Measurements from ENCODE around the gene P2RY1. TPM values are rescaled to one million over a fixed set of nuclear protein-coding genes. Genes with fewer than 3 reads are reported as not detected.

The P2RY1 gene
- total RNA-seq, 1 donor from 2014 or later: 0.67 TPM

GRCh38 chr3:152823781-152824180, 11.2 kb upstream of the P2RY1 start:
- no peak overlapping the region for H3K4me3 Mint-ChIP-seq (ENCODE audit: unreplicated experiment)
- no peak for DNase-seq (ENCODE audit: extremely low spot score, unreplicated experiment)
- H3K27me3 Mint-ChIP-seq (ENCODE audit: unreplicated experiment): peaks cover 28% of the 10 kb centered on the region
- no peaks in the 10 kb centered on the region for H3K36me3 Mint-ChIP-seq (ENCODE audit: unreplicated experiment)
- no peak for TF ChIP-seq CTCF (IDR thresholded peaks at IDR 0.05)
- H3K27ac Mint-ChIP-seq (ENCODE audit: unreplicated experiment): no peak overlapping the region
- H3K4me1 Mint-ChIP-seq (ENCODE audit: unreplicated experiment): no peaks in the 10 kb centered on the region
- H3K9me3 Mint-ChIP-seq (ENCODE audit: unreplicated experiment): no peaks in the 10 kb centered on the region

GRCh38 chr3:152825566-152825965, 9.4 kb upstream of the P2RY1 start:
- H3K4me1 Mint-ChIP-seq (ENCODE audit: unreplicated experiment): no peaks in the 10 kb centered on the region
- no peak for TF ChIP-seq CTCF (IDR thresholded peaks at IDR 0.05)
- no peak overlapping the region for H3K27ac Mint-ChIP-seq (ENCODE audit: unreplicated experiment)
- DNase-seq (ENCODE audit: extremely low spot score, unreplicated experiment): no peak
- peaks cover 27% of the 10 kb centered on the region for H3K27me3 Mint-ChIP-seq (ENCODE audit: unreplicated experiment)
- no peaks in the 10 kb centered on the region for H3K9me3 Mint-ChIP-seq (ENCODE audit: unreplicated experiment)
- H3K4me3 Mint-ChIP-seq (ENCODE audit: unreplicated experiment): no peak overlapping the region
- H3K36me3 Mint-ChIP-seq (ENCODE audit: unreplicated experiment): no peaks in the 10 kb centered on the region

- Mint-ChIP-seq H3K4me3 (ENCODE audit: unreplicated experiment) (no peak overlapping the region), H3K36me3 (ENCODE audit: unreplicated experiment) (no peaks in the 10 kb centered on the region), H3K9me3 (ENCODE audit: unreplicated experiment) (no peaks in the 10 kb centered on the region), H3K4me1 (ENCODE audit: unreplicated experiment) (no peaks in the 10 kb centered on the region), H3K27ac (ENCODE audit: unreplicated experiment) (no peak overlapping the region), H3K27me3 (ENCODE audit: unreplicated experiment) (peaks cover 31% of the 10 kb centered on the region)
- DNase-seq (ENCODE audit: extremely low spot score, unreplicated experiment): no peak
- no peak for TF ChIP-seq CTCF (IDR thresholded peaks at IDR 0.05)
Measured at GRCh38 chr3:152826476-152826875, 8.5 kb upstream of the P2RY1 start.

- Mint-ChIP-seq H3K9me3 (ENCODE audit: unreplicated experiment) (no peaks in the 10 kb centered on the region), H3K36me3 (ENCODE audit: unreplicated experiment) (no peaks in the 10 kb centered on the region), H3K27me3 (ENCODE audit: unreplicated experiment) (peaks cover 36% of the 10 kb centered on the region), H3K4me3 (ENCODE audit: unreplicated experiment) (no peak overlapping the region), H3K27ac (ENCODE audit: unreplicated experiment) (no peak overlapping the region), H3K4me1 (ENCODE audit: unreplicated experiment) (no peaks in the 10 kb centered on the region)
- DNase-seq (ENCODE audit: extremely low spot score, unreplicated experiment): no peak
- no peak for TF ChIP-seq CTCF (IDR thresholded peaks at IDR 0.05)
Measured at GRCh38 chr3:152827313-152827712, 7.6 kb upstream of the P2RY1 start.

GRCh38 chr3:152828075-152828840, 6.7 kb upstream of the P2RY1 start:
- TF ChIP-seq CTCF (IDR thresholded peaks at IDR 0.05): no peak
- Mint-ChIP-seq H3K27ac (ENCODE audit: unreplicated experiment) (no peak overlapping the region), H3K4me3 (ENCODE audit: unreplicated experiment) (no peak overlapping the region), H3K9me3 (ENCODE audit: unreplicated experiment) (no peaks in the 10 kb centered on the region), H3K27me3 (ENCODE audit: unreplicated experiment) (peaks cover 40% of the 10 kb centered on the region), H3K4me1 (ENCODE audit: unreplicated experiment) (no peaks in the 10 kb centered on the region), H3K36me3 (ENCODE audit: unreplicated experiment) (no peaks in the 10 kb centered on the region)
- no peak for DNase-seq (ENCODE audit: extremely low spot score, unreplicated experiment)
